HPDE6-E6E7 (cell line): ENCODE data around the gene TSHZ2.

Experiments used
- DNase-seq: peaks from one replicate; pipeline ENCODE4 v3.0.0; 2011; ENCODE audit warnings: missing footprints; ENCODE audit errors: extremely low spot score

Gene TSHZ2

DNA sequence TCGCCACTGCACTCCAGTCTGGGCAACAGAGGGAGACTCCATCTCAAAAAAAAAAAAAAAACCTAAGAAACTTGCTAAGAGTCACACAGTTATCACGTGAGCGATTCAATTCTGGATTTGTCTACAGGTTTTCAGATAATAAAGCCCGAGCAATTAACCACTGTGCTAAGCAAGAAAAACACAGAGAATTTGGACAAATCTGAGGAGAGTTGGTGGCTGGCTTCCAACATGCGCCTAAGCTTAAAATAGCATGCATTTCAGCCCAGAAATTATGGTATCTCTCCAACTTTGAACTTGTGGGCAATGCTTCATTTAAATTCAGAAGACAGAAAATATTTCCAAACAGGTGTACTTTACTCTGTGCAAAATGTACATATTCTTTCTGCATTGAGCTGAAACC is 232.9 kb downstream of the TSHZ2 start:
- DNase-seq, result no peak

DNA sequence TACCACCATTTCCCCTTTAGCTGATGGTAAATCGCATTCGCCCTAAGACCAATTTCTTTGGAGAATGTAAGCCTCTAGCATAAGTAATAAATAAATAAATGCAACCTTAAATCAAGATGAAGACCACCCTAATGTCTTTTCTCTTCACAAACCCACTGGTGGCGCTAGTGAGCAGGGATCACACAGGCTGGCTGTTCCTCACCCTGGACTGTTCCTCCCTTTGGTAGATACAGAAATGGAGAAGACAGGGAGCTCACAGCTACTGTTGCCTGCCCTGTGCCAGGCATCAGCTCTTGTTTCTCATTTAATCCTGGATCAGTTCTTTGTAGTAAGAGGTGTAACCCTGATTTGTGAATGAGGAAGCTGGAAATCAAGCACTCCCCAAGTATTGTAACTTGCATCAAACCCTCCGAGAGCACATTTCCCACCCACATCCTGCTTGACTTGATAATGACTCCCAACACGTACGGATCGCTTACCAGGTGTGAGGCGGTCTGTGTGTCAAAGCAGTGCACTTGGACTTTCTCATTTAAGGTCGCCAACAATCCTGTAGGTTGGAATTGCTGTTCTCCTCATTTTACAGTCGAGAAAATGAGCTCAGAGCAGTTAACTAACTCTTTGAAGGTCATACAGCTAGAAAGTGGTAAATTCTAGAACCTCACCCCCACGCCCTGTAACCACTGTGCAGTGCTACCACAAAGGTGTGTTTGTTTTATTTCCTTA is 236.1 kb downstream of the TSHZ2 start:
- no peak for DNase-seq

GRCh38 chr20:53210041-53210440 is 237.9 kb downstream of the TSHZ2 start:
- no peak for DNase-seq

DNA sequence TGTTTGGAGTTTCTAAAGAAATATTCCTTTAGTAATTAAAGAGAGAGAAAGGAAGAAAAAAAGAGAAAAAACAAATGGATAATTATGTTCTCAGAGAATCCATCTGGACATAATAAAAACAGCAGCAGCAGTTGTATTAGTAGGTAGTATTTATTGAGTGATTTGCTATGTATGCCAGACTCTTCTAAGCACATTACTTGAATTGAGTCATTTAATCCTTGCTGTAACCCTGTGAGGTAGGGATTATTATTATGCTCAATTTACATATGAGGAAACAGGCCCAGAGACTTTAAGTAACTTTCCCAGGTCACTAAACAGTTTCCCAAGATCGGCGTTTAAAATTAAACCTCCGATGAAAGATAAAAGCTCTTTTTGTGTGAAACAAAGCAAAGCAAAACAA is 238.8 kb downstream of the TSHZ2 start:
- DNase-seq, result no peak

DNA sequence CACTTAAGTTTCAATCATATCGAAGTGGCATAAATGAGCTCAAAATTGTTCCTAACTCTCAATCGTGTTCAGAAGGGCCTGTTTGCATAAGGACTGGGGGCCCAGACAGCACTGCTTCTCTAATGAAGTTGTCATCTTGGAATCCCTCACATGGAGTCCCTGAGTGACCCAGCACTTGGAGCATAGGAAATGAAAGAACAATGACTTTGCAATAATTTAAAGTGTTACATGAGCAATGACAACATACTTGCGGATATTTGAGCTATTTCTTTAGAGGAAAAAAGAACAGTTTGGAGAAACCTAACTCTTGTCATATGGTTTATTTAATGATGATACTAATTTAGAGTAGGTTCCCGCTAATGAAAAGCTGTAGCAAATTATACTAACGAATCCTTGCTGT is 239.9 kb downstream of the TSHZ2 start:
- DNase-seq, result no peak

- no peak for DNase-seq
These were observed 242.2 kb downstream of the TSHZ2 start for GRCh38 chr20:53214392-53214791.

DNA sequence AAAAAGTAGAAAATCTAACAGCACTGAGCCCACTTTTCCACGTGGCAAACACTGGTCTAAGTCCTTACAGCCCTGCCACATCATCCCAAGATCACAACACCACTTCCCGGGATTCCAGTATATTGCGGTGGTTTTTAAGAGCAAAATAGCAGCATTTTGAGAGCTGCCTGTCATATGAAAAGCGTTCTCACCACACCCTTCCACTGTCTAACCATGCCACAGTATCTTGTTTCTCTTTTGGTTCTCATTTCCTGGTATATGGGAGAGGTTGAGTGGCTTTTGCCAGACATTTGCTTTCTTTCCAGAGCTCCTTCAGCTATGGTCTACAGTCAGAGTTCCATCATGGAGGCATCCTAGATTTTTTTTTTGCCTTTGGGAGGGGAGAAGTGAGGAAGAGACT is 243.0 kb downstream of the TSHZ2 start:
- DNase-seq, result no peak

DNA sequence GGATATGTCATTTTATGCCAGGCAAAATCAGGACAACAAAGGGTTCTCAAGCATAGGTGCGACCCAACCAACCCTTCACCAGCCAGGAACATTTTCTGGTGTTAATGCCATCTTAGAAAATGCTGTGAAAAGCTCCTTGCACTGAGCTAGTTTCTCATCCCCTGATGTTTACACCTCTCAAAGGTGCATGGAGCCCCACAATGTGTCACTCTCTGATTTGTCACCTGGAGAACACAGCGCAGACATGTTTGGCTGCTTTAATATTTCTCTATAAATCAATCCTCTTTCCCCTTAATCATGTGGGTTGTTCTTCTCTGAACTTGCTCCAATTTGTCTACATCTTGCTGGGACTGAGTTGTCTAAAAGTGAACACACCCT is 244.3 kb downstream of the TSHZ2 start:
- DNase-seq, result no peak

GRCh38 chr20:53216856-53217576 is 244.9 kb downstream of the TSHZ2 start:
- peak; percentile 79 for DNase-seq

GRCh38 chr20:53220482-53221307 is 248.5 kb downstream of the TSHZ2 start:
- no peak for DNase-seq

GRCh38 chr20:53221731-53222130 is 249.6 kb downstream of the TSHZ2 start:
- DNase-seq, result no peak

DNA sequence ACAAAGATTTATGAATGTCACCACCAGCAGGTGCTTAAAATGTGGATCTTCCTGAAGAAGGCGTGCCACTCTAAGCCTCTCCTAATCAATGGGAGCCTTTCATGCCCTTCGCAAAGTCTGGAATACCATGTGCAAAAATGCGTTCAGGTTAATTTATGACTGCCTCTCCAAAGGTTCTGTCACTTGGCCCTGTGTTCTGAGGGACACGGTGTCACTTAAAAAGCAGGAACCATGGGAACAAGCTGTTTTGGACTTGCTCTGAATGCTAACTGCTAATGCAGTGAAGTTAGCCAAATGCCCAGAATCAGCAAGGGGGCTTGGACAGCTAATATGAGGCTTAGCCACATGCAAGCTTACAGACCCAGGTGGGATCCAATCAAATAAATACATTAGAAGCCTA is 250.3 kb downstream of the TSHZ2 start:
- no peak for DNase-seq

GRCh38 chr20:53222932-53223331 is 250.8 kb downstream of the TSHZ2 start:
- no peak for DNase-seq

GRCh38 chr20:53223626-53224172 is 251.5 kb downstream of the TSHZ2 start:
- DNase-seq, result no peak

DNA sequence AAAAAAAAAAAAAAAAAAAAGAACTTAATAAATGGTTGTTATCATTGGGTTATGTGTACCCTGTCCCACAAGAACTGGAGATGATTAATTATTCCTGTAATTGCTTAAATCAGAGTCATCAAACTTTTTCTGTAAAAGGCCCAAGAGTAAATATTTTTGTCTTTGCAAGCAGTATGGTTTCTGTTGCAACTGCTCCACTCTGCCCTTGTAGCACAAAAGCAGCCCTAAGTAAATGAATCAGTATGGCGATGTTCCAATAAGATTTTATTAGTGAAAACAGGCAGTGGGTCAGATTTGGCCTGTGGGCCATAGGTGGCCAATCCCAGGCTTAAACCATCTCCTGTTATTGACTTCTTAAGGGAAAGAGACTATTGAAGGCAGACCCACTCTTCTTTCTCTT is 252.7 kb downstream of the TSHZ2 start:
- DNase-seq, result no peak

GRCh38 chr20:53226826-53227225 is 254.7 kb downstream of the TSHZ2 start:
- DNase-seq, result no peak

DNA sequence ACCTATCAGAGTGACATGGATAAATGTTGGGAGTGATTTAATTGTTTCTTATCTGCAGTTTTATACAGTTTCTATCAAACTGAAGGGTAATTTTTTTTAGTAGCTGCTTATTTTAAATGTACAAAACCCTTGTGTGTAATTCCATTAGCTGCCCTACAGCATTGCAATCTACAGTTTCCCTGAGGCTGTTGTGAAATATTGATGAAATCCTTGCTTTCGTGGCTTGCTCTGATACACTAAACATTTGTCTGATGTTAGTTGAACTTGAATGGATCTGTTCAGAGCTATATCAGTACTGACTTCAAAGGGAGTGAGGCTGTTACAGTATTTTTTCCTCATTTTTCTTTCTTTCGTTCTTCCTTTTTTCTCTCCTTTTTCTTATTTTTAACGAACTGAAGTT is 255.4 kb downstream of the TSHZ2 start:
- no peak for DNase-seq

- DNase-seq, result no peak
These were observed 258.9 kb downstream of the TSHZ2 start for GRCh38 chr20:53231061-53231460.

- DNase-seq, result no peak
These were observed 265.3 kb downstream of the TSHZ2 start for GRCh38 chr20:53237461-53237860.

DNA sequence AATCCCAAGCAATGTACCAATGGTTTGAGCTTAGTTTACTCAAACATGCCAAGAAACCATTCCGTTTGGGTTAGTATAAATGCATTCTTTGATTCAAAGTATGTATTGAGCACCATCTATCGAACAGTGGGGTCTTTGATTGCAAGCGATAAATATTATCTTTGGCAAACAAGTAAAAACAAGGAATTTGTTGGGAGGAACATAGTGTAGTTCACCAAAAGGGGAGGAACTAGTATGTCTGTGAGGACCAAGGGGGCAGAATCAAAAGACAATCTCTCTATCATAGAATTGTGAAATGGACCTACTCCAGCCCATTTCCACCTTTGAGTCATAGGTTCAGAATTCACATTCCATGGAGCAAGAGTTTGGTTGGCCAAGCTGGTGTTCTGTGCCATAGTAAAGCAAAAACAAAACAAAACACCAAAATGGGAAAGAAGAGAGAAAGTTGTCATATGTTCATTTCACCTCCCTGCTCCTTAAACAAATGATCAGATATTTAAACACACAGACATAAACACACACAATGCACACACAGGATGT is 266.0 kb downstream of the TSHZ2 start:
- DNase-seq, result no peak

DNA sequence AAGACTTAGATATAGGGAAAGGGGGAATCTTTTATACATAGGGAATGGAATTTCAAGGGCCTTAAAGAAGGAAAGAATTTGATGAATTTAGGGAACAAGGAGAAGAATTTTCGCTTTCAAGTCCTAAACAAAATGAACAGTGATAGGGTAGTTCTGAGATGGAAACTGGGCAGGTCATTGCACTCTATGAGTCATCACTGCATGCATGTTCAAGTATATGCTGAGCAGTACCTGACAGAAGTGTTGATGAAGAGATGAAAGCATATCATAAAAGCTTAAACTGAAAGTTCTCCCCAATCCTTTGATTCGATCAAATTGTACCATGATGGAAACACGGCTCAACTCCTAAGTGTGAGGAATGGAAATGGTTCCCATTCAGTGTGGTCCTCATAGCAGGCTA is 271.0 kb downstream of the TSHZ2 start:
- no peak for DNase-seq

GRCh38 chr20:53244711-53245110 is 272.6 kb downstream of the TSHZ2 start:
- no peak for DNase-seq
